Measurements from ENCODE around the gene MARVELD3.

MARVELD3 gene

GRCh38 chr16:71631776-71632175, 5.8 kb downstream of the MARVELD3 start:
- ChIA-PET CTCF (no interaction called here), POLR2A (no interaction called here)
- TF ChIP-seq ELF4 (IDR thresholded peaks at IDR 0.05), result no peak
- no peak for TF ChIP-seq FOXK2 (IDR thresholded peaks at IDR 0.05)
- TF ChIP-seq FOXM1 (IDR thresholded peaks at IDR 0.05; ENCODE audit: borderline replicate concordance), result no peak
- TF ChIP-seq LEF1 (IDR thresholded peaks at IDR 0.05; ENCODE audit: borderline replicate concordance), result no peak
- TF ChIP-seq HDGF (IDR thresholded peaks at IDR 0.05; ENCODE audit: borderline replicate concordance), result no peak
- no peak for DNase-seq (ENCODE audit: extremely low spot score)

- CTCF ChIA-PET, result no interaction called here
These were observed 9.6 kb downstream of the MARVELD3 start for GRCh38 chr16:71635632-71636031.

GRCh38 chr16:71637398-71637797, 11.4 kb downstream of the MARVELD3 start:
- TF ChIP-seq CTBP1 (IDR thresholded peaks at IDR 0.05; ENCODE audit: borderline replicate concordance), result peak; percentile 48; the same call in 1 of the 2 replicates
- no peak for TF ChIP-seq BHLHE40 (IDR thresholded peaks at IDR 0.05; ENCODE audit: borderline replicate concordance)
- CTCF ChIA-PET, result no interaction called here
- DNase-seq (ENCODE audit: extremely low spot score), result peak; percentile 46
- POLR2A ChIA-PET, result interaction anchor here (0.8 kb wide), 1 partner anchor 336 kb away, joined by 3 read pairs; no protein-coding TSS in a partner anchor

More at GRCh38 chr16:71635632-71636031, 9.6 kb downstream of the MARVELD3 start:
- TF ChIP-seq SP1 (IDR thresholded peaks at IDR 0.05) (no peak), TARDBP (IDR thresholded peaks at IDR 0.05) (no peak), FOXM1 (IDR thresholded peaks at IDR 0.05; ENCODE audit: borderline replicate concordance) (no peak), ELF4 (IDR thresholded peaks at IDR 0.05) (no peak), L3MBTL2 (conservative IDR thresholded peaks at IDR 0.05) (no peak), FOXA1 (IDR thresholded peaks at IDR 0.05) (no peak), SUZ12 (IDR thresholded peaks at IDR 0.05) (no peak), HDGF (IDR thresholded peaks at IDR 0.05; ENCODE audit: borderline replicate concordance) (no peak), FOXK2 (IDR thresholded peaks at IDR 0.05) (no peak), PKNOX1 (IDR thresholded peaks at IDR 0.05) (no peak), BHLHE40 (IDR thresholded peaks at IDR 0.05; ENCODE audit: borderline replicate concordance) (no peak)
- POLR2A ChIA-PET, result no interaction called here
- no peak for DNase-seq (ENCODE audit: extremely low spot score)

GRCh38 chr16:71645450-71645849, 19.5 kb downstream of the MARVELD3 start:
- ChIA-PET CTCF (interaction anchor here (1.1 kb wide), 1 partner anchor 239 kb away, joined by 5 read pairs; the partner anchor contains the start of gene ZNF821), POLR2A (no interaction called here)
- DNase-seq (ENCODE audit: extremely low spot score), result peak; percentile 64
- TF ChIP-seq ZNF384 (IDR thresholded peaks at IDR 0.05) (no peak), HDGF (IDR thresholded peaks at IDR 0.05; ENCODE audit: borderline replicate concordance) (no peak), TARDBP (IDR thresholded peaks at IDR 0.05) (no peak), PKNOX1 (IDR thresholded peaks at IDR 0.05) (no peak), FOXA1 (IDR thresholded peaks at IDR 0.05) (no peak), L3MBTL2 (conservative IDR thresholded peaks at IDR 0.05) (no peak), FOXM1 (IDR thresholded peaks at IDR 0.05; ENCODE audit: borderline replicate concordance) (no peak), FOXK2 (IDR thresholded peaks at IDR 0.05) (no peak), LEF1 (IDR thresholded peaks at IDR 0.05; ENCODE audit: borderline replicate concordance) (no peak), NFRKB (IDR thresholded peaks at IDR 0.05) (no peak), BHLHE40 (IDR thresholded peaks at IDR 0.05; ENCODE audit: borderline replicate concordance) (no peak), ARNT (IDR thresholded peaks at IDR 0.05) (no peak), ELF4 (IDR thresholded peaks at IDR 0.05) (no peak), CTBP1 (IDR thresholded peaks at IDR 0.05; ENCODE audit: borderline replicate concordance) (no peak)

- TF ChIP-seq FOXA1 (IDR thresholded peaks at IDR 0.05), result no peak
- no peak for TF ChIP-seq TARDBP (IDR thresholded peaks at IDR 0.05)
- TF ChIP-seq SUZ12 (IDR thresholded peaks at IDR 0.05), result no peak
- TF ChIP-seq HDGF (IDR thresholded peaks at IDR 0.05; ENCODE audit: borderline replicate concordance), result no peak
- TF ChIP-seq CTBP1 (IDR thresholded peaks at IDR 0.05; ENCODE audit: borderline replicate concordance), result no peak
- TF ChIP-seq ARNT (IDR thresholded peaks at IDR 0.05), result no peak
- no peak for TF ChIP-seq FOXK2 (IDR thresholded peaks at IDR 0.05)
- TF ChIP-seq FOXM1 (IDR thresholded peaks at IDR 0.05; ENCODE audit: borderline replicate concordance), result no peak
- no peak for TF ChIP-seq NFRKB (IDR thresholded peaks at IDR 0.05)
- TF ChIP-seq PKNOX1 (IDR thresholded peaks at IDR 0.05), result no peak
- no peak for TF ChIP-seq ZNF384 (IDR thresholded peaks at IDR 0.05)
- TF ChIP-seq L3MBTL2 (conservative IDR thresholded peaks at IDR 0.05), result no peak
- no peak for TF ChIP-seq ELF4 (IDR thresholded peaks at IDR 0.05)
- TF ChIP-seq SP1 (IDR thresholded peaks at IDR 0.05), result no peak
- TF ChIP-seq BHLHE40 (IDR thresholded peaks at IDR 0.05; ENCODE audit: borderline replicate concordance), result no peak
- no peak for TF ChIP-seq LEF1 (IDR thresholded peaks at IDR 0.05; ENCODE audit: borderline replicate concordance)
- ChIA-PET CTCF (no interaction called here), POLR2A (no interaction called here)
- no peak for DNase-seq (ENCODE audit: extremely low spot score)
These were observed 21.4 kb downstream of the MARVELD3 start for GRCh38 chr16:71647391-71647790.

- no peak for DNase-seq (ENCODE audit: extremely low spot score)
- POLR2A ChIA-PET, result interaction anchor here (0.6 kb wide), 1 partner anchor 308 kb away, joined by 3 read pairs; no protein-coding TSS in a partner anchor
- CTCF ChIA-PET, result interaction anchor here (0.5 to 0.8 kb wide), 2 partner anchors 8 to 282 kb away, joined by 5 to 14 read pairs; no protein-coding TSS in a partner anchor
- TF ChIP-seq PKNOX1 (IDR thresholded peaks at IDR 0.05), result no peak
These were observed 22.2 kb downstream of the MARVELD3 start for GRCh38 chr16:71648162-71648561.

All from HEK293T (cell line).